ENCODE measurements around the gene STX16. TPM values are rescaled to one million over a fixed set of nuclear protein-coding genes. Genes with fewer than 3 reads are reported as not detected.
A peak's percentile ranks its signal among the peaks of the same experiment; 100 is the strongest.

STX16 gene
- total and polyA plus RNA-seq, 2 of the 13 experiments (the other 11 are each of a cell fraction or from before 2014, with no cell fraction given), result 28.0 to 72.7 TPM

- in situ Hi-C loops (cut with HindIII; ENCODE audit: extremely low pct_ligation_motif_present, low pct_unique_long_range_greater_than_20kb) (no loop called here), intact Hi-C loops (cut with micrococcal nuclease; ENCODE audit: unreplicated experiment) (no loop called here)
- ChIA-PET POLR2A (no interaction called here), CTCF (ENCODE audit: low intra/inter-chr PET ratio, low total read pairs) (no interaction called here)
- Histone ChIP-seq H3K4me1 (ENCODE audit: insufficient read depth, low read length) (no peaks in the 10 kb centered on the region), H3K9me3 (ENCODE audit: low read length) (no peaks in the 10 kb centered on the region), H2AFZ (ENCODE audit: low read length) (no peak overlapping the region), H4K20me1 (ENCODE audit: insufficient read depth, low read length) (no peaks in the 10 kb centered on the region), H3K36me3 (replicated peaks in 1 of 2; ENCODE audit: control insufficient read depth in 1 of 2, insufficient read depth in 2 of 2, low read length in 2 of 2) (no peaks in the 10 kb centered on the region), H3K79me2 (ENCODE audit: insufficient read depth, low read length) (no peaks in the 10 kb centered on the region), H3K9ac (ENCODE audit: insufficient read depth, low read depth, low read length) (no peak overlapping the region), H3K27ac (ENCODE audit: extremely low read length, insufficient read depth, low read length) (no peak overlapping the region), H3K4me3 (replicated peaks in 1 of 3; ENCODE audit: insufficient read depth in 1 of 3, low read depth in 2 of 3, low read length in 3 of 3) (no peak overlapping the region), H3K4me2 (ENCODE audit: low read depth, low read length) (no peak overlapping the region), H3K27me3 (ENCODE audit: control insufficient read depth in 1 of 2, insufficient read depth in 2 of 2, low read length in 2 of 2) (peaks cover 50 to 95% of the 10 kb centered on the region in 2 experiments)
- no TSS peak for BruUV-seq (replicated peaks)
- FAIRE-seq (no peak), ATAC-seq (peak; percentile 8; the same call in 2 of the 3 replicates), DNase-seq (ENCODE audit: low spot score) (no peak)
- WGBS (ENCODE audit: low lambda C conversion rate), result 20% methylated on average over 9 of the region's 10 CpGs
- TF ChIP-seq MAFK (conservative IDR thresholded peaks at IDR 0.05 in 1 of 2, IDR thresholded peaks at IDR 0.05 in 1 of 2; ENCODE audit: low read length in 2 of 2) (0 out of 4 replicates have a peak, but pooled peaks of 1 of the 2 experiments have one; percentile 11), ZNF660 (CRISPR knock-in tag; IDR thresholded peaks at IDR 0.05; ENCODE audit: borderline replicate concordance, low read depth) (no peak)
These were observed 39.6 kb upstream of the STX16 start for GRCh38 chr20:58611236-58612030.

- no peak overlapping the region for H3K4me2 ChIP-seq (ENCODE audit: low read depth, low read length)
- H3K4me3 ChIP-seq (replicated peaks in 1 of 3; ENCODE audit: insufficient read depth in 1 of 3, low read depth in 2 of 3, low read length in 3 of 3), result no peak overlapping the region
- peaks cover 50 to 95% of the 10 kb centered on the region in 2 experiments for H3K27me3 ChIP-seq (ENCODE audit: control insufficient read depth in 1 of 2, insufficient read depth in 2 of 2, low read length in 2 of 2)
- H3K9ac ChIP-seq (ENCODE audit: insufficient read depth, low read depth, low read length), result no peak overlapping the region
- DNase-seq (ENCODE audit: low spot score), result no peak
- H3K9me3 ChIP-seq (ENCODE audit: low read length), result no peaks in the 10 kb centered on the region
- POLR2A ChIA-PET, result no interaction called here
- TF ChIP-seq, protein P1, sequence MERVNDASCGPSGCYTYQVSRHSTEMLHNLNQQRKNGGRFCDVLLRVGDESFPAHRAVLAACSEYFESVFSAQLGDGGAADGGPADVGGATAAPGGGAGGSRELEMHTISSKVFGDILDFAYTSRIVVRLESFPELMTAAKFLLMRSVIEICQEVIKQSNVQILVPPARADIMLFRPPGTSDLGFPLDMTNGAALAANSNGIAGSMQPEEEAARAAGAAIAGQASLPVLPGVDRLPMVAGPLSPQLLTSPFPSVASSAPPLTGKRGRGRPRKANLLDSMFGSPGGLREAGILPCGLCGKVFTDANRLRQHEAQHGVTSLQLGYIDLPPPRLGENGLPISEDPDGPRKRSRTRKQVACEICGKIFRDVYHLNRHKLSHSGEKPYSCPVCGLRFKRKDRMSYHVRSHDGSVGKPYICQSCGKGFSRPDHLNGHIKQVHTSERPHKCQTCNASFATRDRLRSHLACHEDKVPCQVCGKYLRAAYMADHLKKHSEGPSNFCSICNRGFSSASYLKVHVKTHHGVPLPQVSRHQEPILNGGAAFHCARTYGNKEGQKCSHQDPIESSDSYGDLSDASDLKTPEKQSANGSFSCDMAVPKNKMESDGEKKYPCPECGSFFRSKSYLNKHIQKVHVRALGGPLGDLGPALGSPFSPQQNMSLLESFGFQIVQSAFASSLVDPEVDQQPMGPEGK (CRISPR knock-in tag; IDR thresholded peaks at IDR 0.05), result 0 out of 2 replicates have a peak, but pooled peaks have one; percentile 23
- TF ChIP-seq EP300 (IDR thresholded peaks at IDR 0.05; ENCODE audit: low read depth in 2 of 2, low read length in 2 of 2), result no peak
- TF ChIP-seq EP300 (CRISPR knock-in tag; IDR thresholded peaks at IDR 0.05; ENCODE audit: borderline replicate concordance), result no peak
- TF ChIP-seq, protein P2, sequence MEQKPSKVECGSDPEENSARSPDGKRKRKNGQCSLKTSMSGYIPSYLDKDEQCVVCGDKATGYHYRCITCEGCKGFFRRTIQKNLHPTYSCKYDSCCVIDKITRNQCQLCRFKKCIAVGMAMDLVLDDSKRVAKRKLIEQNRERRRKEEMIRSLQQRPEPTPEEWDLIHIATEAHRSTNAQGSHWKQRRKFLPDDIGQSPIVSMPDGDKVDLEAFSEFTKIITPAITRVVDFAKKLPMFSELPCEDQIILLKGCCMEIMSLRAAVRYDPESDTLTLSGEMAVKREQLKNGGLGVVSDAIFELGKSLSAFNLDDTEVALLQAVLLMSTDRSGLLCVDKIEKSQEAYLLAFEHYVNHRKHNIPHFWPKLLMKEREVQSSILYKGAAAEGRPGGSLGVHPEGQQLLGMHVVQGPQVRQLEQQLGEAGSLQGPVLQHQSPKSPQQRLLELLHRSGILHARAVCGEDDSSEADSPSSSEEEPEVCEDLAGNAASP (CRISPR knock-in tag; IDR thresholded peaks at IDR 0.05; ENCODE audit: borderline replicate concordance), result no peak
- TF ChIP-seq ZNF484 (CRISPR knock-in tag; IDR thresholded peaks at IDR 0.05; ENCODE audit: borderline replicate concordance, low read depth), result no peak
- TF ChIP-seq ZFP41 (CRISPR knock-in tag; IDR thresholded peaks at IDR 0.05; ENCODE audit: borderline replicate concordance), result no peak
- no peak for TF ChIP-seq RBM22 (optimal IDR thresholded peaks at IDR 0.05; ENCODE audit: low read length)
- FAIRE-seq, result no peak
- in situ Hi-C loops (cut with HindIII; ENCODE audit: extremely low pct_ligation_motif_present, low pct_unique_long_range_greater_than_20kb) (no loop called here), intact Hi-C loops (cut with micrococcal nuclease; ENCODE audit: unreplicated experiment) (no loop called here)
- no peak overlapping the region for H3K27ac ChIP-seq (ENCODE audit: extremely low read length, insufficient read depth, low read length)
- no TSS peak for BruUV-seq (replicated peaks)
- H3K4me1 ChIP-seq (ENCODE audit: insufficient read depth, low read length), result no peaks in the 10 kb centered on the region
- no peak for ATAC-seq
- no peaks in the 10 kb centered on the region for H3K36me3 ChIP-seq (replicated peaks in 1 of 2; ENCODE audit: control insufficient read depth in 1 of 2, insufficient read depth in 2 of 2, low read length in 2 of 2)
- no peaks in the 10 kb centered on the region for H3K79me2 ChIP-seq (ENCODE audit: insufficient read depth, low read length)
- 16% methylated on average over 14 of the region's 14 CpGs for WGBS (ENCODE audit: low lambda C conversion rate)
- CTCF ChIA-PET (ENCODE audit: low intra/inter-chr PET ratio, low total read pairs), result no interaction called here
- no peak overlapping the region for H2AFZ ChIP-seq (ENCODE audit: low read length)
- no peaks in the 10 kb centered on the region for H4K20me1 ChIP-seq (ENCODE audit: insufficient read depth, low read length)
These were observed 38.9 kb upstream of the STX16 start for GRCh38 chr20:58612121-58612691.
